GM12874 (cell line): ENCODE results near the gene SIN3B.

ENCODE experiments used
- TF ChIP-seq, protein P1 (sequence below): IDR thresholded peaks from 2 replicates; pipeline ENCODE4 v1.5.1; 2011; ENCODE audit warnings: low read depth, mild to moderate bottlenecking, control low read depth, low read length, moderate library complexity; ENCODE audit not compliant: insufficient read depth

SIN3B gene

DNA sequence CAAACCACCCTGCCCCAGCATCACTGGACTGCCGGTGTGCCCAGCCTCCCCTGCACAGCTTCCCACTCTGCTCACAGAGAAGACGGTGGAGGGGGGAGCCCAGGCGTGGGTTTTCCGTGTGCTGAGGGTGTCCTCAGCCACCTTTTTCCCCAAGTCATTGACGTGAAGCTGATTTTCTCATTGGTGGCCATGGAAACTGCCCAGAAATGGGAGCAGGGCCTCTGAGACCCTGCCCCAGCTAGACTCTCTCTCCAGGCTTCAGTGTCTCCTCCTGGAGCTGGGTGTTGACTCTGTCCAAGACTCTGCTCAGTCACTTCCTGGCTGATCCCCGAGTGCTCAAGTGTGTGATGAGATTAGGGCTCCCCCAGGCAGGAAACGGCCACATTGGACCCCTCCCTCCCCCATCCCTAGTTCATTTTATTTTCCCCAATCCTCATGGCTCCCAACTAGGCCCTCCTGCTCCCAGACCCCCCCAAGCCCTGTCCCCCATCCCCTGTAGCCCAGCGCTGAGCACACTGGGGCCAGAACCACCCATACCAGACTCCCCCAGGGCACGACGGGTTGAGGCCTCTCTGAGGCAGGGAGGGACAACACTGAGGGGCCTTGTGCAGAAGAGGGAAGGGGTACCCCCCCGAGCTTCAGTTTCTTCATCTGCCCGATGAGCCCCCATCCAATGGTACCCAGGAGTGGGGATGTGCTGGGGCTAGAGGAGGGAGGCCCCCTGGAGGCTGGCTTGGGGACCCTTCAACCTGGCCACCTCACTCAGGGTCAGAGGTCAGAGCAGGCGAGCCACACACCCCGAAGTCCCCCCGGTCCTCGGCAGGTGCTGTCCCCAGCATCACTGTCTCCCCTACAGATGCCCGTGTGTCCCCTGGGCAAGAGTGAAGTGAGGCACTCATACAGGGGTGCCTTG lies 58.4 kb downstream of the SIN3B start:
- TF ChIP-seq, protein P1, sequence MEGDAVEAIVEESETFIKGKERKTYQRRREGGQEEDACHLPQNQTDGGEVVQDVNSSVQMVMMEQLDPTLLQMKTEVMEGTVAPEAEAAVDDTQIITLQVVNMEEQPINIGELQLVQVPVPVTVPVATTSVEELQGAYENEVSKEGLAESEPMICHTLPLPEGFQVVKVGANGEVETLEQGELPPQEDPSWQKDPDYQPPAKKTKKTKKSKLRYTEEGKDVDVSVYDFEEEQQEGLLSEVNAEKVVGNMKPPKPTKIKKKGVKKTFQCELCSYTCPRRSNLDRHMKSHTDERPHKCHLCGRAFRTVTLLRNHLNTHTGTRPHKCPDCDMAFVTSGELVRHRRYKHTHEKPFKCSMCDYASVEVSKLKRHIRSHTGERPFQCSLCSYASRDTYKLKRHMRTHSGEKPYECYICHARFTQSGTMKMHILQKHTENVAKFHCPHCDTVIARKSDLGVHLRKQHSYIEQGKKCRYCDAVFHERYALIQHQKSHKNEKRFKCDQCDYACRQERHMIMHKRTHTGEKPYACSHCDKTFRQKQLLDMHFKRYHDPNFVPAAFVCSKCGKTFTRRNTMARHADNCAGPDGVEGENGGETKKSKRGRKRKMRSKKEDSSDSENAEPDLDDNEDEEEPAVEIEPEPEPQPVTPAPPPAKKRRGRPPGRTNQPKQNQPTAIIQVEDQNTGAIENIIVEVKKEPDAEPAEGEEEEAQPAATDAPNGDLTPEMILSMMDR: no peak

- TF ChIP-seq, protein P1: no peak
Measured at GRCh38 chr19:16888629-16889365, 59.6 kb downstream of the SIN3B start, which contains the start of gene F2RL3. Gene F2RL3 (plus strand): TSS chr19:16888999. CDS start chr19:16889190, 191 bp downstream.

DNA sequence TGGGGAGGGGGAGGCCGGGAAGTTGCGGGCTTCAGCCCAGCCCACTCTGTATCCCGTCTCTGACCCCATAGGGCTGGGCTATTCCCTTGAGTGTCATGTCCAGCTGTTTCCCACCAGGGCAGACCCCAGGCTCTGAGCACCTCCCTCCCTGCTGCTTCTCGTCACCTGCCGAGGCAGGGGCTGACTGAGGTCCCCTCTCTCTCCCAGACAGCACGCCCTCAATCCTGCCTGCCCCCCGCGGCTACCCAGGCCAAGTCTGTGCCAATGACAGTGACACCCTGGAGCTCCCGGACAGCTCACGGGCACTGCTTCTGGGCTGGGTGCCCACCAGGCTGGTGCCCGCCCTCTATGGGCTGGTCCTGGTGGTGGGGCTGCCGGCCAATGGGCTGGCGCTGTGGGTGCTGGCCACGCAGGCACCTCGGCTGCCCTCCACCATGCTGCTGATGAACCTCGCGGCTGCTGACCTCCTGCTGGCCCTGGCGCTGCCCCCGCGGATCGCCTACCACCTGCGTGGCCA lies 60.2 kb downstream of the SIN3B start:
- TF ChIP-seq, protein P1: no peak

DNA sequence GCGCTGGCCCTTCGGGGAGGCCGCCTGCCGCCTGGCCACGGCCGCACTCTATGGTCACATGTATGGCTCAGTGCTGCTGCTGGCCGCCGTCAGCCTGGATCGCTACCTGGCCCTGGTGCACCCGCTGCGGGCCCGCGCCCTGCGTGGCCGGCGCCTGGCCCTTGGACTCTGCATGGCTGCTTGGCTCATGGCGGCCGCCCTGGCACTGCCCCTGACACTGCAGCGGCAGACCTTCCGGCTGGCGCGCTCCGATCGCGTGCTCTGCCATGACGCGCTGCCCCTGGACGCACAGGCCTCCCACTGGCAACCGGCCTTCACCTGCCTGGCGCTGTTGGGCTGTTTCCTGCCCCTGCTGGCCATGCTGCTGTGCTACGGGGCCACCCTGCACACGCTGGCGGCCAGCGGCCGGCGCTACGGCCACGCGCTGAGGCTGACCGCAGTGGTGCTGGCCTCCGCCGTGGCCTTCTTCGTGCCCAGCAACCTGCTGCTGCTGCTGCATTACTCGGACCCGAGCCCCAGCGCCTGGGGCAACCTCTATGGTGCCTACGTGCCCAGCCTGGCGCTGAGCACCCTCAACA lies 60.8 kb downstream of the SIN3B start:
- TF ChIP-seq, protein P1: no peak

- TF ChIP-seq, protein P1: no peak
Measured at GRCh38 chr19:16890461-16891184, 61.4 kb downstream of the SIN3B start.

- TF ChIP-seq, protein P1: no peak
Measured at GRCh38 chr19:16891696-16892382, 62.6 kb downstream of the SIN3B start.
